Gastrocnemius medialis (tissue), 4 donors: ENCODE results near the gene SNAP25. TPM values are rescaled to one million over a fixed set of nuclear protein-coding genes. Genes with fewer than 3 reads are reported as not detected.

Experiments used
- ATAC-seq, 2 donors: fragments of 150-250 bp; one replicate each; pipeline ENCODE4 v1.9.1; 2016
- DNase-seq, 2 donors: peaks; one replicate each; pipeline ENCODE4 v3.0.0-alpha.2; 2019
- H3K27ac ChIP-seq, 4 donors: fragments of 200-600 bp; sonication (generic); 1 replicate in 1 of 4; 2 replicates in 3 of 4; pipeline ENCODE4 v1.5.1; 2016 to 2018; ENCODE audit warnings: mild to moderate bottlenecking in 2 of 4, moderate library complexity in 1 of 4
- H3K27me3 ChIP-seq, 3 donors: fragments of 200-600 bp; sonication (generic) in 2 of 3; 1 replicate in 1 of 3; 2 replicates in 2 of 3; pipeline versions ENCODE4 v1.5.1 to v1.6.0; 2016 to 2019; ENCODE audit warnings: mild to moderate bottlenecking in 1 of 3, moderate library complexity in 1 of 3
- H3K36me3 ChIP-seq, 2 donors: fragments of 200-600 bp; sonication (generic) in 1 of 2; one replicate each; pipeline ENCODE4 v1.5.1; 2017 to 2018
- H3K4me1 ChIP-seq, 2 donors: fragments of 200-600 bp; sonication (generic) in 1 of 2; one replicate each; pipeline ENCODE4 v1.5.1; 2016 to 2017; ENCODE audit warnings: mild to moderate bottlenecking in 2 of 2
- H3K4me3 ChIP-seq, 4 donors: fragments of 200-600 bp; sonication (generic) in 3 of 4; 1 replicate in 1 of 4; 2 replicates in 3 of 4; pipeline ENCODE4 v1.5.1; 2016 to 2019; ENCODE audit warnings: mild to moderate bottlenecking in 2 of 4
- H3K9me3 ChIP-seq, 3 donors: fragments of 200-600 bp; sonication (generic) in 2 of 3; 1 replicate in 1 of 3; 2 replicates in 2 of 3; pipeline ENCODE4 v1.5.1; 2016 to 2019
- CTCF ChIP-seq, 5 experiments: fragments of 450-650 bp in 3 of 5; fragments of 200-600 bp in 2 of 5; sonication (generic) in 2 of 5; IDR thresholded peaks in 4 of 5; conservative IDR thresholded peaks in 1 of 5; 1 replicate in 4 of 5; 2 replicates in 1 of 5; pipeline ENCODE4 v1.5.1; 2016 to 2019; ENCODE audit warnings: antibody characterized with exemption in 5 of 5, mild to moderate bottlenecking in 3 of 5, moderate library complexity in 3 of 5
- POLR2A ChIP-seq, 2 donors: fragments of 450-650 bp; IDR thresholded peaks; one replicate each; pipeline ENCODE4 v1.6.1; 2017; ENCODE audit warnings: antibody characterized with exemption in 2 of 2, mild to moderate bottlenecking in 2 of 2, moderate library complexity in 2 of 2
- in situ Hi-C, 4 donors: fragments of 200-750 bp; cut with MboI; loops; one replicate each; pipeline versions ENCODE4 v1.15.0 to v1.8.0; 2017; ENCODE audit warnings: low sequenced_read_pairs in 4 of 4
- intact Hi-C: fragments of 100-400 bp; cut with DNase I; formaldehyde crosslinking; loops from one replicate; pipeline ENCODE4 v1.15.1; 2023; ENCODE audit warnings: low total_unique reads
- total RNA-seq, 4 donors: library from RNA; depleted of rRNA; stranded (reverse); fragments of >200 nt; gene quantifications; one replicate each; pipeline versions ENCODE4 v1.1.0 to v1.2.3, GENCODE V29; 2016

The SNAP25 gene
- total RNA-seq, 4 donors from 2014 or later = 0.23 TPM; not detected in 3

- H3K4me3 ChIP-seq = no peak overlapping the region
- H3K27me3 ChIP-seq = no peaks in the 10 kb centered on the region
- H3K36me3 ChIP-seq = no peaks in the 10 kb centered on the region
- ATAC-seq (no peak), DNase-seq (no peak)
- intact Hi-C loops (no loop called here), in situ Hi-C loops (no loop called here)
- H3K9me3 ChIP-seq = no peaks in the 10 kb centered on the region
- H3K4me1 ChIP-seq = no peaks in the 10 kb centered on the region
- TF ChIP-seq POLR2A (IDR thresholded peaks at IDR 0.05) (no peak), CTCF (IDR thresholded peaks at IDR 0.05 in 4 of 5, conservative IDR thresholded peaks at IDR 0.05 in 1 of 5) (no peak)
- H3K27ac ChIP-seq = no peak overlapping the region
Observed at GRCh38 chr20:10271494-10272219, 53.0 kb downstream of the SNAP25 start.

- in situ Hi-C loops (no loop called here), intact Hi-C loops (no loop called here)
- Histone ChIP-seq H3K4me1 (no peaks in the 10 kb centered on the region), H3K36me3 (no peaks in the 10 kb centered on the region), H3K27me3 (no peaks in the 10 kb centered on the region), H3K4me3 (no peak overlapping the region), H3K9me3 (no peaks in the 10 kb centered on the region), H3K27ac (no peak overlapping the region)
- TF ChIP-seq POLR2A (IDR thresholded peaks at IDR 0.05) (no peak), CTCF (IDR thresholded peaks at IDR 0.05 in 4 of 5, conservative IDR thresholded peaks at IDR 0.05 in 1 of 5) (no peak)
- DNase-seq (no peak), ATAC-seq (no peak)
Observed at GRCh38 chr20:10276878-10277580, 58.4 kb downstream of the SNAP25 start.

- no peaks in the 10 kb centered on the region for H3K27me3 ChIP-seq
- no peak overlapping the region for H3K27ac ChIP-seq
- H3K36me3 ChIP-seq = no peaks in the 10 kb centered on the region
- no peaks in the 10 kb centered on the region for H3K4me1 ChIP-seq
- H3K9me3 ChIP-seq = no peaks in the 10 kb centered on the region
- in situ Hi-C loops = no loop called here
- H3K4me3 ChIP-seq = no peak overlapping the region
- DNase-seq (no peak), ATAC-seq (no peak)
- intact Hi-C loops = no loop called here
- TF ChIP-seq POLR2A (IDR thresholded peaks at IDR 0.05) = no peak
- TF ChIP-seq CTCF (IDR thresholded peaks at IDR 0.05 in 4 of 5, conservative IDR thresholded peaks at IDR 0.05 in 1 of 5) = no peak
Observed at GRCh38 chr20:10277616-10278015, 59.0 kb downstream of the SNAP25 start.

GRCh38 chr20:10278412-10278811 lies 59.8 kb downstream of the SNAP25 start:
- Histone ChIP-seq H3K27ac (no peak overlapping the region), H3K4me1 (no peaks in the 10 kb centered on the region), H3K4me3 (no peak overlapping the region), H3K27me3 (no peaks in the 10 kb centered on the region), H3K36me3 (no peaks in the 10 kb centered on the region), H3K9me3 (no peaks in the 10 kb centered on the region)
- DNase-seq (no peak), ATAC-seq (no peak)
- no peak for TF ChIP-seq POLR2A (IDR thresholded peaks at IDR 0.05)
- TF ChIP-seq CTCF (IDR thresholded peaks at IDR 0.05 in 4 of 5, conservative IDR thresholded peaks at IDR 0.05 in 1 of 5) = no peak
- in situ Hi-C loops (no loop called here), intact Hi-C loops (no loop called here)
